ENCODE results near the gene ZNF202.

ZNF202 gene

GRCh38 chr11:123684601-123685000, 56.9 kb downstream of the ZNF202 start:
- Mint-ChIP-seq H3K9me3 (no peaks in the 10 kb centered on the region), H3K4me3 (no peak overlapping the region), H3K27ac (no peak overlapping the region), H3K36me3 (no peaks in the 10 kb centered on the region), H3K4me1 (no peaks in the 10 kb centered on the region), H3K27me3 (peaks cover 24 to 29% of the 10 kb centered on the region in 2 donors)
- DNase-seq (no peak), ATAC-seq (replicated peaks) (no peak)

DNA sequence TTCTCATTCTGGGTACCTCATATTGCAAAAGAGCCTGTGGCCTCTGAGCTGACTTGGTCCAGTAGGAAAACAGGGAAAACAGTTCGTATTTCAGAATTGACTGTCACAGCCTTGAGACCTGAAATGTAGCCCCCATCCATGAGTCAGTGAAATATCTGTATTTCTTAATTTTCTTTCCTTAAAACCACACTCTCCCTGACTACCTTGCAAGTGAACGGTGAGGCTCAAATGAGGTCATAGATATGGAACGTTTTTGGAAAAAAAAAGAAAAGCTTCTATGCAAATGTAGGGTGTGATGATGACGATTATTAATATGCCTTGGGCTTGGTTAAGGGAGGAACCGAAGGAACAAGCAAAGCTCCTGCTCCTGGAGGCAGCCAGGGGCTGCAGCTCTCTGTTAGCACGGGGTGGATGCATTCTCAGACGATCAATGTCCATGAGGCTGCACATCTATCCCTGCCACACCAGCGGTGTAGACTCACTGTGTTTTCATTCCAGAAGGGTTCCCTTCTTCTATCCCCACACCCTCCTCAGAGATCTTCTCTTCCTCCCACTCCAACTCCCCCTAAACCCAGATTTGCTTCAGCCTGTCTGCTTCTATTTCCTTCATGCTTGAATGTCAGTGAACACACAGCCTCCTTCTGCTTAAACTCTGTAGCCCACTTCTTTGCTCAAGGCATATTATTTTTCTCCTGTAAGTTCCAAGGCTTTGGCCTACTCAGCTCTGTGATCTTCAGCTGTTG, 57.9 kb downstream of the ZNF202 start:
- ATAC-seq (replicated peaks) = no peak
- Mint-ChIP-seq H3K9me3 (peaks cover 0 to 2% of the 10 kb centered on the region in 2 donors), H3K27ac (no peak overlapping the region), H3K27me3 (peaks cover 19 to 24% of the 10 kb centered on the region in 2 donors), H3K4me1 (no peaks in the 10 kb centered on the region), H3K4me3 (no peak overlapping the region), H3K36me3 (no peaks in the 10 kb centered on the region)
- DNase-seq = no peak

DNA sequence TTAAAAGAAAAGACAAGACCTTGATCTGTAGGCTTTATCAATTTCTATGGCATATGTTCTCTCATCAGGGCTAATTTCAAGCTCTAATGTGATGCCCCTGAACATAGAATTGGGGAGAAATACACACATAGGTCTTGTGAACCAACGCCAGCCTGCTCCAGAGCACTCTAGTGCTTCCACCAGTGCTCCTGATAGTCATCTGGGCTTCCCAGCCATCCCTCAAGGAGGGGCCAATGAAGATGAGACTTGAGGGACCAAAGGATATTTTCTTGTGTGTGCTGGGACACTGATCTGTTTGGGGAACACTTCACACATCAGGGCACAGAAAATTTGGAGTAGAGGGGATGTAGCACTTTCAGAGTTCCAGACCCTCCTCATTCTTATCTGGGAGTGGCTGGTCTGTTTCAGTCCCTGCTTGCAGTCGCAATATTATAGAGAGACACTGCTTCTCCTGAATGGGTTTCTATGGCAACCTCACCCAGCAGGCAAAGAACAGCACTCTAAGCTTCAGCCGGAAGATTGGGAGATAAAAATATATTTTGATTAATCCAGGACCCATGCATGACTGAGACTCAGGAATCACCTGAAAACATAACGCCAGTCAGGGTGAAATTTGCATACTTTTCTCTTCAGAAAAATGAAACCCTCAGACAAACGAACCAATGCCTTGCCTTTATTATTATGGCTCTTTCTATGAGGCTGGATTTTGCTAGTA, 58.6 kb downstream of the ZNF202 start:
- DNase-seq (no peak), ATAC-seq (replicated peaks) (no peak)
- peaks cover 0 to 2% of the 10 kb centered on the region in 2 donors for H3K9me3 Mint-ChIP-seq
- H3K4me1 Mint-ChIP-seq = no peaks in the 10 kb centered on the region
- no peak overlapping the region for H3K27ac Mint-ChIP-seq
- no peak overlapping the region for H3K4me3 Mint-ChIP-seq
- H3K27me3 Mint-ChIP-seq = peaks cover 17 to 28% of the 10 kb centered on the region in 2 donors
- H3K36me3 Mint-ChIP-seq = no peaks in the 10 kb centered on the region

GRCh38 chr11:123681030-123681429, 60.4 kb downstream of the ZNF202 start:
- Mint-ChIP-seq H3K36me3 (no peaks in the 10 kb centered on the region), H3K4me3 (no peak overlapping the region), H3K4me1 (no peaks in the 10 kb centered on the region), H3K9me3 (peaks cover 0 to 2% of the 10 kb centered on the region in 2 donors), H3K27me3 (peaks cover 13 to 15% of the 10 kb centered on the region in 2 donors), H3K27ac (no peak overlapping the region)
- DNase-seq (no peak), ATAC-seq (replicated peaks) (no peak)

DNA sequence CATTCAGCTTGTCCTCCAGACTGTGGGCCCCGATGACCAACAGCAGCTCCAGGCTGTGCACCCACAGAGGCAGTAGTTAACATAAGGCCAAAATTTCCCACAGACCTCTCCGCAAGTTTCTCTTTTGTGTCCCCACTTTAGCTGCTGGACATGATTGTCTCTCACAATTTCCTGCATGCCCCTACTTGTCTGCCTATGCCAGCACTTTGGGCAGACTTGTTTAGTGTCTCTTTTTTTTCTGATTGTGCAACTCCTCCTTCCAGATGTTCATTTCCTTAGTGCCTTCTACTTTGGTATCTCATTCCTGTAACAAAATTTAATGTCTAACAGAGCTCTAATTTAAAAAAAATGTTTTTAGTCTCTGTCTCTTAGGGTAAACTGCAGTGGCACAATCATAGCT, 63.2 kb downstream of the ZNF202 start:
- ATAC-seq (replicated peaks) = no peak
- no peak overlapping the region for H3K27ac Mint-ChIP-seq
- no peak overlapping the region for H3K4me3 Mint-ChIP-seq
- H3K4me1 Mint-ChIP-seq = no peaks in the 10 kb centered on the region
- no peak for DNase-seq
- peaks cover 0 to 2% of the 10 kb centered on the region in 2 donors for H3K9me3 Mint-ChIP-seq
- peaks cover 19 to 20% of the 10 kb centered on the region in 2 donors for H3K27me3 Mint-ChIP-seq
- no peaks in the 10 kb centered on the region for H3K36me3 Mint-ChIP-seq

- Mint-ChIP-seq H3K27me3 (peaks cover 14 to 20% of the 10 kb centered on the region in 2 donors), H3K27ac (no peak overlapping the region), H3K4me3 (no peak overlapping the region), H3K36me3 (no peaks in the 10 kb centered on the region), H3K4me1 (no peaks in the 10 kb centered on the region), H3K9me3 (peaks cover 0 to 2% of the 10 kb centered on the region in 2 donors)
- ATAC-seq (replicated peaks) (no peak), DNase-seq (no peak)
Measured at GRCh38 chr11:123677510-123677909, 64.0 kb downstream of the ZNF202 start.

DNA sequence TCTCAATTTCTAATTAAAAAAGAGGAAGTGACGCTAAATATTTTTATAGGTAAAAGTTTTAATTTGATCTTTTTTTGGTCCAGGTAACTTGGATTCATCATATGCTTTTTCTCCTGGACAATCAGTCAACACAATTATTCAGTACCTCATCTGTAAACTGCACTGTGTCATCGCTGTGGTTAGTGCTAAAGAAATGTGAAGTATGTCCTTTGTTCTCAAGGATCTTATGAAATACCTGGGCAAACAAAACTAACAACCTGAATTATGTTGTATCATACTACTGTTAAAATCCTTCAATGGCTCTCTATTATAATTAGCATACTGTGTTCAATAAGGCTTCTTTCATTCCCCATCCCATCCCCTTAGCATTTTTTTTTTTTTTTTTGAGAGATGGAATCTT, 67.2 kb downstream of the ZNF202 start:
- no peak for ATAC-seq (replicated peaks)

More for the DNA sequence above, 67.2 kb downstream of the ZNF202 start:
- no peak for DNase-seq
- Mint-ChIP-seq H3K36me3 (no peaks in the 10 kb centered on the region), H3K27me3 (peaks cover 6 to 20% of the 10 kb centered on the region in 2 donors), H3K9me3 (peaks cover 0 to 2% of the 10 kb centered on the region in 2 donors), H3K4me1 (no peaks in the 10 kb centered on the region), H3K4me3 (no peak overlapping the region), H3K27ac (no peak overlapping the region)

Measured in stimulated activated naive B cell treated with anti-CD40 and anti-IgM and Interleukin-4, amounts not matched to agents 10 μg/mL and 1 μg/mL and 100 μg/mL, for 72 hours (primary cell).